ENCODE data around the gene GLT1D1. TPM values are rescaled to one million over a fixed set of nuclear protein-coding genes. Genes with fewer than 3 reads are reported as not detected.

Gene GLT1D1
- total RNA-seq, 1 donor from 2014 or later: 9.5 TPM

GRCh38 chr12:128986957-128987356, 133.7 kb downstream of the GLT1D1 start:
- H3K27ac ChIP-seq: no peak overlapping the region
- no peaks in the 10 kb centered on the region for H3K36me3 ChIP-seq
- no peaks in the 10 kb centered on the region for H3K4me1 ChIP-seq
- TF ChIP-seq CTCF (IDR thresholded peaks at IDR 0.05): no peak
- no peaks in the 10 kb centered on the region for H3K9me3 ChIP-seq
- intact Hi-C loops (cut with DNase I): no loop called here
- no peaks in the 10 kb centered on the region for H3K27me3 ChIP-seq
- no peak overlapping the region for H3K4me3 ChIP-seq
- no peak for DNase-seq (ENCODE audit: low spot score in 2 of 2)

DNA sequence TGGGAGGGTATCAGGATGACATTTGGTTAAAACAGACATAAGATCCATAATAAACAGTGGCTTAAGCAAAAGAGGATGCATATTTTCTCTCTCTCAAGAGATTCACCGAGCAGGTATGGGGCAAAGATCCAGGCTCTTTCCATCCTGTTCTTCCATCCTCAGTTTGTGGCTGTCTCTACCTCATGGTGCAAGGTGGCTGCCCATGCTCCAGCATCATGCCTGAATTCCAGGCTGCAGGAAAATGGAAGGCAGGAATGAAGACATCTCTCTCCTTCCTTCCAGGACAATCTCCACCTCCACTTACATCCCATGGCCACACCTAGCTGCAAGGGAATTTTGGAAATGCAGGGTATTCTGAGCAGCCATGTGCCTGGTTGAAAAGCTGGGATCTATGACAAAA, 136.0 kb downstream of the GLT1D1 start:
- Histone ChIP-seq H3K4me1 (no peaks in the 10 kb centered on the region), H3K36me3 (no peaks in the 10 kb centered on the region), H3K9me3 (no peaks in the 10 kb centered on the region), H3K27ac (no peak overlapping the region), H3K27me3 (no peaks in the 10 kb centered on the region), H3K4me3 (no peak overlapping the region)
- intact Hi-C loops (cut with DNase I): no loop called here
- DNase-seq (ENCODE audit: low spot score in 2 of 2): no peak
- TF ChIP-seq CTCF (IDR thresholded peaks at IDR 0.05): no peak

GRCh38 chr12:128991716-128992115, 138.4 kb downstream of the GLT1D1 start:
- Histone ChIP-seq H3K4me3 (no peak overlapping the region), H3K27ac (no peak overlapping the region), H3K9me3 (no peaks in the 10 kb centered on the region), H3K4me1 (no peaks in the 10 kb centered on the region), H3K27me3 (no peaks in the 10 kb centered on the region), H3K36me3 (no peaks in the 10 kb centered on the region)
- no peak for TF ChIP-seq CTCF (IDR thresholded peaks at IDR 0.05)
- DNase-seq (ENCODE audit: low spot score in 2 of 2): no peak
- intact Hi-C loops (cut with DNase I): no loop called here

- intact Hi-C loops (cut with DNase I): no loop called here
- no peak for TF ChIP-seq CTCF (IDR thresholded peaks at IDR 0.05)
- no peak for DNase-seq (ENCODE audit: low spot score in 2 of 2)
- Histone ChIP-seq H3K4me1 (no peaks in the 10 kb centered on the region), H3K27me3 (no peaks in the 10 kb centered on the region), H3K9me3 (no peaks in the 10 kb centered on the region), H3K4me3 (no peak overlapping the region), H3K27ac (no peak overlapping the region), H3K36me3 (no peaks in the 10 kb centered on the region)
Observed at GRCh38 chr12:128992116-128992515, 138.8 kb downstream of the GLT1D1 start.

DNA sequence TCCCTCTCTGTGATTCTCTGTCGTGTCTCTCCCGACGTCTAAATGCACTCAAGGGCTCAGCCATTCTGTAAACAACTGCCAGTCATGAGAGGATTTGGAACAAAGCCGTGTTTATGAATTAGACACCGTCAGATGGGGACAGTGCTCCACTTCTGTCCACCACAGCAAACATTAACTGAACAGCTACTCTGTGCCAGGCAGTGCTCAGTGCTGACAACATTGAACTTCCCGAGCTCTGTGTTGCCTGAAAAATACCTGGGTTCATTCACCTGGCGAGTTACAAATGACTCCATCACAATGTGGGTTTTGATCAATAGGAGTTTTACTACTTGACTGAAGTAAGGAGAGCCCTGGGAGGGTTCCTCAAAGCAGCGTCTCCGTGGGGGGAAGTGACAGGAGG, 139.3 kb downstream of the GLT1D1 start:
- Histone ChIP-seq H3K27ac (no peak overlapping the region), H3K4me3 (no peak overlapping the region), H3K4me1 (no peaks in the 10 kb centered on the region), H3K9me3 (no peaks in the 10 kb centered on the region), H3K27me3 (no peaks in the 10 kb centered on the region), H3K36me3 (no peaks in the 10 kb centered on the region)
- no peak for TF ChIP-seq CTCF (IDR thresholded peaks at IDR 0.05)
- intact Hi-C loops (cut with DNase I): no loop called here
- DNase-seq (ENCODE audit: low spot score in 2 of 2): no peak

- Histone ChIP-seq H3K4me1 (no peaks in the 10 kb centered on the region), H3K27ac (no peak overlapping the region), H3K27me3 (no peaks in the 10 kb centered on the region), H3K36me3 (no peaks in the 10 kb centered on the region), H3K4me3 (no peak overlapping the region), H3K9me3 (no peaks in the 10 kb centered on the region)
- no peak for TF ChIP-seq CTCF (IDR thresholded peaks at IDR 0.05)
- intact Hi-C loops (cut with DNase I): no loop called here
- no peak for DNase-seq (ENCODE audit: low spot score in 2 of 2)
Observed at GRCh38 chr12:128994856-128995255, 141.6 kb downstream of the GLT1D1 start.
